HFFc6 (cell line): ENCODE measurements around the gene ILDR2. TPM values are rescaled to one million over a fixed set of nuclear protein-coding genes. Genes with fewer than 3 reads are reported as not detected.

Experiments used
- DNase-seq: peaks from one replicate; pipeline ENCODE4 v3.0.0-alpha.2; 2018
- H3K27ac Mint-ChIP-seq: 2 replicates; pipeline ENCODE4 v1.8.0; 2020; ENCODE audit warnings: mild to moderate bottlenecking, mixed read lengths
- H3K27me3 Mint-ChIP-seq: 2 replicates; pipeline ENCODE4 v1.8.0; 2021; ENCODE audit warnings: mild to moderate bottlenecking, moderate library complexity, mixed read lengths; ENCODE audit not compliant: insufficient read depth
- H3K36me3 Mint-ChIP-seq: 2 replicates; pipeline ENCODE4 v1.8.0; 2021; ENCODE audit warnings: low read depth, mixed read lengths
- H3K4me1 Mint-ChIP-seq: 2 replicates; pipeline ENCODE4 v1.8.0; 2020; ENCODE audit warnings: low read depth, mixed read lengths
- H3K4me3 Mint-ChIP-seq: 2 replicates; pipeline ENCODE4 v1.8.0; 2020; ENCODE audit warnings: mild to moderate bottlenecking, moderate library complexity, mixed read lengths
- H3K9me3 Mint-ChIP-seq: 2 replicates; pipeline ENCODE4 v1.8.0; 2020; ENCODE audit warnings: mild to moderate bottlenecking, mixed read lengths
- CTCF ChIP-seq: fragments of 200-600 bp; sonication (generic); IDR thresholded peaks from 2 replicates; pipeline ENCODE4 v1.5.0; 2021; ENCODE audit warnings: antibody characterized with exemption, mild to moderate bottlenecking
- total RNA-seq, 6 experiments: library from RNA; stranded (reverse); fragmentation: NEBNext Ultra II Directional; extraction: Animal tissue kit (Norgen Biotek cat#: 25700); gene quantifications; 2 replicates in 1 of 6; 3 replicates in 5 of 6; pipeline ENCODE4 v1.2.3, GENCODE V29; 2021

The ILDR2 gene
- total RNA-seq, 6 experiments from 2014 or later = not detected

GRCh38 chr1:166868639-166869038, 106.7 kb downstream of the ILDR2 start:
- H3K27ac Mint-ChIP-seq = no peak overlapping the region
- peaks cover 20% of the 10 kb centered on the region for H3K36me3 Mint-ChIP-seq
- no peak for TF ChIP-seq CTCF
- H3K27me3 Mint-ChIP-seq = no peaks in the 10 kb centered on the region; the same call in none of the 2 replicates
- no peak for DNase-seq
- no peak overlapping the region for H3K4me3 Mint-ChIP-seq
- H3K4me1 Mint-ChIP-seq = peaks cover 12% of the 10 kb centered on the region
- no peaks in the 10 kb centered on the region for H3K9me3 Mint-ChIP-seq

GRCh38 chr1:166865926-166866325, 109.4 kb downstream of the ILDR2 start:
- DNase-seq = no peak
- H3K4me1 Mint-ChIP-seq = no peaks in the 10 kb centered on the region
- H3K27me3 Mint-ChIP-seq = no peaks in the 10 kb centered on the region; the same call in 1 of the 2 replicates
- TF ChIP-seq CTCF = no peak
- H3K27ac Mint-ChIP-seq = no peak overlapping the region
- no peak overlapping the region for H3K4me3 Mint-ChIP-seq
- H3K36me3 Mint-ChIP-seq = peaks cover 28% of the 10 kb centered on the region
- H3K9me3 Mint-ChIP-seq = no peaks in the 10 kb centered on the region

- Mint-ChIP-seq H3K27ac (peak overlapping the region; percentile 22; the same call in 1 of the 2 replicates), H3K36me3 (peaks cover 31% of the 10 kb centered on the region)
Measured at GRCh38 chr1:166859597-166859996, 115.7 kb downstream of the ILDR2 start.

GRCh38 chr1:166858726-166859419, 116.5 kb downstream of the ILDR2 start:
- Mint-ChIP-seq H3K27ac (no peak overlapping the region), H3K9me3 (no peaks in the 10 kb centered on the region), H3K36me3 (peaks cover 31% of the 10 kb centered on the region), H3K4me3 (no peak overlapping the region), H3K4me1 (peaks cover 11% of the 10 kb centered on the region), H3K27me3 (no peaks in the 10 kb centered on the region; the same call in 1 of the 2 replicates)
- TF ChIP-seq CTCF = no peak
- no peak for DNase-seq

More at GRCh38 chr1:166859597-166859996, 115.7 kb downstream of the ILDR2 start:
- no peak for DNase-seq
- TF ChIP-seq CTCF = no peak
- Mint-ChIP-seq H3K9me3 (no peaks in the 10 kb centered on the region), H3K4me3 (no peak overlapping the region), H3K27me3 (no peaks in the 10 kb centered on the region; the same call in 1 of the 2 replicates), H3K4me1 (peaks cover 3% of the 10 kb centered on the region)

Other genes starting within 250 kb of the ILDR2 start
- gene POGK, start 136.1 kb downstream of the ILDR2 start, total RNA-seq = 10 to 100 TPM; 27.6 to 36.3 (median 29.4) TPM
- 1 to 10 TPM; 6.5 to 8.1 (median 7.0) TPM for gene TADA1, start 99.3 kb downstream of the ILDR2 start, total RNA-seq
- not detected for gene MAEL, start 13.7 kb upstream of the ILDR2 start, total RNA-seq
- gene GPA33, start 114.8 kb upstream of the ILDR2 start, total RNA-seq = not detected
- gene STYXL2, start 118.5 kb upstream of the ILDR2 start, total RNA-seq = not detected
- gene POU2F1, start 245.3 kb upstream of the ILDR2 start, total RNA-seq = 1 to 10 TPM; 3.4 to 6.6 (median 4.4) TPM